Measurements from ENCODE around the gene SLC9B1.

DNA sequence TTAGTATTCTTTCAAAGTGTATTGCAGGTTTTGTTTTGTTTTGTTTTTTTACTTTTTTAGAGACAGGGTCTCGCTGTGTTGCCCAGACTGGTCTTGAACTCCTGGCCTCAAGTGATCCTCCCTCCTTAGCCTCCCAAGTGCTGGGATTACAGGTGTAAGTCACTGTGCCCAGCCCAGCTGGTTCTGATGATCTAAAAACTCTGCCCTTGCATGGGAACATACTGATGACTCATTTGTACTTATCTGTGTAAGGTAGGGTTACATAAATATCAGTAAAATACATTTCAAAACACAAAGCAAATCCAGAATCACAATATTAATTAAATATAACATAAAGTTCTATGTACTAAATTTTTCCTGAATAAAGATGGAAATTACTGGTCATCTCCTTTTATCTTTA is 7.4 kb upstream of the SLC9B1 start:
- TF ChIP-seq EZH2 (IDR thresholded peaks at IDR 0.05; ENCODE audit: borderline replicate concordance, insufficient read depth, low read depth, low read length, poor library complexity, severe bottlenecking), result no peak
- TF ChIP-seq, protein P1, sequence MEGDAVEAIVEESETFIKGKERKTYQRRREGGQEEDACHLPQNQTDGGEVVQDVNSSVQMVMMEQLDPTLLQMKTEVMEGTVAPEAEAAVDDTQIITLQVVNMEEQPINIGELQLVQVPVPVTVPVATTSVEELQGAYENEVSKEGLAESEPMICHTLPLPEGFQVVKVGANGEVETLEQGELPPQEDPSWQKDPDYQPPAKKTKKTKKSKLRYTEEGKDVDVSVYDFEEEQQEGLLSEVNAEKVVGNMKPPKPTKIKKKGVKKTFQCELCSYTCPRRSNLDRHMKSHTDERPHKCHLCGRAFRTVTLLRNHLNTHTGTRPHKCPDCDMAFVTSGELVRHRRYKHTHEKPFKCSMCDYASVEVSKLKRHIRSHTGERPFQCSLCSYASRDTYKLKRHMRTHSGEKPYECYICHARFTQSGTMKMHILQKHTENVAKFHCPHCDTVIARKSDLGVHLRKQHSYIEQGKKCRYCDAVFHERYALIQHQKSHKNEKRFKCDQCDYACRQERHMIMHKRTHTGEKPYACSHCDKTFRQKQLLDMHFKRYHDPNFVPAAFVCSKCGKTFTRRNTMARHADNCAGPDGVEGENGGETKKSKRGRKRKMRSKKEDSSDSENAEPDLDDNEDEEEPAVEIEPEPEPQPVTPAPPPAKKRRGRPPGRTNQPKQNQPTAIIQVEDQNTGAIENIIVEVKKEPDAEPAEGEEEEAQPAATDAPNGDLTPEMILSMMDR (IDR thresholded peaks at IDR 0.05), result no peak

Measured in B cell (primary cell).